H54 (cell line): Measurements from ENCODE around the gene MTHFD2.
"Not testable (repeated sequence)": the region's sequence is repeated elsewhere in the genome, so short reads cannot be mapped to it uniquely, and the experiment has no call there.

Experiments used
- DNase-seq: peaks from one replicate; pipeline ENCODE4 v3.0.0; 2011; ENCODE audit warnings: low spot score, mixed read lengths; ENCODE audit not compliant: insufficient read length
- FAIRE-seq: peaks from 3 replicates; lab custom pipeline; 2011; peaks lifted over from hg19 to GRCh38; lab: Jason Lieb, UNC
- POLR2A ChIP-seq: IDR thresholded peaks from 2 replicates; pipeline ENCODE4 v1.6.1; 2011; ENCODE audit warnings: low read depth, mild to moderate bottlenecking, low read length

Gene MTHFD2

GRCh38 chr2:74206180-74206688 is 7.8 kb downstream of the MTHFD2 start:
- DNase-seq (peak; percentile 26), FAIRE-seq (no peak)
- TF ChIP-seq POLR2A, result no peak

- FAIRE-seq, result no peak
- no peak for DNase-seq
- no peak for TF ChIP-seq POLR2A
Observed at GRCh38 chr2:74212702-74213410, 14.4 kb downstream of the MTHFD2 start.

- FAIRE-seq, DNase-seq: not testable (repeated sequence)
Observed at GRCh38 chr2:74215771-74216170, 17.4 kb downstream of the MTHFD2 start.

- no peak for FAIRE-seq
Observed at GRCh38 chr2:74216642-74217041, 18.2 kb downstream of the MTHFD2 start.

GRCh38 chr2:74219846-74220486 is 21.6 kb downstream of the MTHFD2 start:
- DNase-seq (no peak), FAIRE-seq (no peak)
- no peak for TF ChIP-seq POLR2A

More at GRCh38 chr2:74216642-74217041, 18.2 kb downstream of the MTHFD2 start:
- no peak for TF ChIP-seq POLR2A
- no peak for DNase-seq

- TF ChIP-seq POLR2A, result no peak
- DNase-seq (no peak), FAIRE-seq (no peak)
Observed at GRCh38 chr2:74221091-74221490, 22.7 kb downstream of the MTHFD2 start.

GRCh38 chr2:74221604-74222299 is 23.3 kb downstream of the MTHFD2 start:
- DNase-seq (no peak), FAIRE-seq (no peak)
- no peak for TF ChIP-seq POLR2A

- no peak for FAIRE-seq
- no peak for TF ChIP-seq POLR2A
- DNase-seq, result no peak
Observed at GRCh38 chr2:74222300-74222650, 23.9 kb downstream of the MTHFD2 start.

GRCh38 chr2:74223941-74224770 is 25.7 kb downstream of the MTHFD2 start:
- no peak for TF ChIP-seq POLR2A
- no peak for FAIRE-seq
- DNase-seq, result no peak

GRCh38 chr2:74225698-74226459 is 27.5 kb downstream of the MTHFD2 start:
- no peak for TF ChIP-seq POLR2A
- FAIRE-seq (no peak), DNase-seq (no peak)

GRCh38 chr2:74226648-74227213 is 28.3 kb downstream of the MTHFD2 start:
- FAIRE-seq (no peak), DNase-seq (no peak)
- no peak for TF ChIP-seq POLR2A

GRCh38 chr2:74227646-74228045 is 29.2 kb downstream of the MTHFD2 start:
- DNase-seq (no peak), FAIRE-seq (no peak)
- no peak for TF ChIP-seq POLR2A
